ENCODE results near the gene CDC6.

CDC6 gene

GRCh38 chr17:40309949-40310510 lies 22.4 kb downstream of the CDC6 start:
- Histone ChIP-seq H3K27ac (no peak overlapping the region), H3K36me3 (ENCODE audit: control insufficient read depth, insufficient read depth, low read length) (no peaks in the 10 kb centered on the region), H3K4me3 (ENCODE audit: low read depth, low read length) (peak overlapping the region; percentile 51), H3K9ac (no peak overlapping the region), H2AFZ (no peak overlapping the region), H3K79me2 (no peaks in the 10 kb centered on the region), H3K4me1 (peaks cover 67% of the 10 kb centered on the region), H3K27me3 (ENCODE audit: control insufficient read depth, insufficient read depth, low read length) (no peaks in the 10 kb centered on the region), H3K4me2 (ENCODE audit: low read length) (peak overlapping the region; percentile 82), H3K9me3 (ENCODE audit: control insufficient read depth, low read length) (no peaks in the 10 kb centered on the region)
- TF ChIP-seq CTCF (IDR thresholded peaks at IDR 0.05) = no peak

GRCh38 chr17:40310882-40311391 lies 23.3 kb downstream of the CDC6 start:
- no peak overlapping the region for H3K4me2 ChIP-seq (ENCODE audit: low read length)
- H3K4me1 ChIP-seq = peaks cover 69% of the 10 kb centered on the region
- H3K27me3 ChIP-seq (ENCODE audit: control insufficient read depth, insufficient read depth, low read length) = no peaks in the 10 kb centered on the region
- H3K9me3 ChIP-seq (ENCODE audit: control insufficient read depth, low read length) = no peaks in the 10 kb centered on the region
- peak overlapping the region; percentile 2 for H2AFZ ChIP-seq
- no peaks in the 10 kb centered on the region for H3K79me2 ChIP-seq
- H3K36me3 ChIP-seq (ENCODE audit: control insufficient read depth, insufficient read depth, low read length) = no peaks in the 10 kb centered on the region
- H3K4me3 ChIP-seq (ENCODE audit: low read depth, low read length) = no peak overlapping the region
- H3K27ac ChIP-seq = peak overlapping the region; percentile 47
- TF ChIP-seq CTCF (IDR thresholded peaks at IDR 0.05) = no peak
- H3K9ac ChIP-seq = no peak overlapping the region

- Histone ChIP-seq H3K4me3 (ENCODE audit: low read depth, low read length) (no peak overlapping the region), H3K79me2 (no peaks in the 10 kb centered on the region), H3K27ac (peak overlapping the region; percentile 47), H3K9me3 (ENCODE audit: control insufficient read depth, low read length) (no peaks in the 10 kb centered on the region), H3K4me1 (peaks cover 69% of the 10 kb centered on the region), H3K9ac (no peak overlapping the region), H2AFZ (peak overlapping the region; percentile 52), H3K27me3 (ENCODE audit: control insufficient read depth, insufficient read depth, low read length) (no peaks in the 10 kb centered on the region), H3K36me3 (ENCODE audit: control insufficient read depth, insufficient read depth, low read length) (no peaks in the 10 kb centered on the region), H3K4me2 (ENCODE audit: low read length) (no peak overlapping the region)
- no peak for TF ChIP-seq CTCF (IDR thresholded peaks at IDR 0.05)
These were observed 23.9 kb downstream of the CDC6 start for GRCh38 chr17:40311575-40311974.

- no peak overlapping the region for H3K4me2 ChIP-seq (ENCODE audit: low read length)
- peak overlapping the region; percentile 47 for H3K27ac ChIP-seq
- no peaks in the 10 kb centered on the region for H3K9me3 ChIP-seq (ENCODE audit: control insufficient read depth, low read length)
- H3K36me3 ChIP-seq (ENCODE audit: control insufficient read depth, insufficient read depth, low read length) = no peaks in the 10 kb centered on the region
- no peaks in the 10 kb centered on the region for H3K27me3 ChIP-seq (ENCODE audit: control insufficient read depth, insufficient read depth, low read length)
- TF ChIP-seq CTCF (IDR thresholded peaks at IDR 0.05) = no peak
- no peak overlapping the region for H3K9ac ChIP-seq
- H3K4me3 ChIP-seq (ENCODE audit: low read depth, low read length) = no peak overlapping the region
- H3K4me1 ChIP-seq = peaks cover 68% of the 10 kb centered on the region
- H3K79me2 ChIP-seq = no peaks in the 10 kb centered on the region
- H2AFZ ChIP-seq = peak overlapping the region; percentile 52
These were observed 24.6 kb downstream of the CDC6 start for GRCh38 chr17:40312131-40312731.

All from parathyroid adenoma (tissue), 2 donors.